GM12878 (cell line): ENCODE measurements around the gene SRPX2. TPM values are rescaled to one million over a fixed set of nuclear protein-coding genes. Genes with fewer than 3 reads are reported as not detected.

Experiments used
- ATAC-seq: fragments of 200-7000 bp; cut with Tn5 transposase; 3 replicates; pipeline ENCODE4 v1.9.1; 2020; ENCODE audit warnings: mild to moderate bottlenecking, moderate library complexity
- BruUV-seq: library from RNA; stranded (reverse); fragments of 400-500 nt; replicated peaks from 2 replicates; lab custom pipeline; 2021; lab: Mats Ljungman, UMichigan
- CTCF ChIA-PET: fragments of 300-600 bp; sonication (Branson Sonifier 250); formaldehyde crosslinking; extraction: SDS; loops from one replicate; lab custom pipeline; 2021; ENCODE audit warnings: inconsistent platforms; lab: Yijun Ruan, JAX
- POLR2A ChIA-PET: fragments of 350-600 bp; formaldehyde crosslinking; extraction: SDS; loops from one replicate; lab custom pipeline; 2021; ENCODE audit warnings: inconsistent platforms; lab: Charles Lee
- RAD21 ChIA-PET: fragments of 300-600 bp; sonication (Branson Sonifier 250); formaldehyde crosslinking; loops from one replicate; lab custom pipeline; 2023; ENCODE audit warnings: antibody characterized with exemption; ENCODE audit not compliant: unreplicated experiment; lab: Charles Lee
- SMC1A ChIA-PET: fragments of 300-600 bp; sonication (Branson Sonifier 250); formaldehyde crosslinking; loops from one replicate; lab custom pipeline; 2023; ENCODE audit not compliant: unreplicated experiment, uncharacterized antibody; lab: Charles Lee
- DNase-seq: peaks from one replicate; pipeline ENCODE4 v3.0.0-alpha.2; 2011; ENCODE audit warnings: low read depth, low spot score
- FAIRE-seq: peaks from 3 replicates; lab custom pipeline; 2011; peaks lifted over from hg19 to GRCh38; lab: Jason Lieb, UNC
- H2AFZ ChIP-seq: 2 replicates; pipeline ENCODE4 v1.6.0; 2011; ENCODE audit warnings: low read depth, low read length, control low read depth; ENCODE audit not compliant: control insufficient read depth
- H3K27ac ChIP-seq: 2 replicates; pipeline ENCODE4 v1.5.1; 2011; ENCODE audit warnings: control low read depth; ENCODE audit not compliant: control insufficient read depth, insufficient read depth
- H3K27me3 ChIP-seq, 2 experiments: replicated peaks in 1 of 2; 2 replicates each; pipeline versions ENCODE4 v1.6.0 to v1.6.1; 2011; ENCODE audit warnings: low read length in 1 of 2; ENCODE audit not compliant: control insufficient read depth in 2 of 2, insufficient read depth in 2 of 2
- H3K36me3 ChIP-seq, 2 experiments: 2 replicates each; pipeline ENCODE4 v1.5.1; 2011; ENCODE audit warnings: low read length in 1 of 2; ENCODE audit not compliant: control insufficient read depth in 2 of 2, insufficient read depth in 2 of 2
- H3K4me1 ChIP-seq: 2 replicates; pipeline ENCODE4 v1.6.1; 2011; ENCODE audit warnings: mild to moderate bottlenecking, low read length, moderate library complexity, mixed read lengths; ENCODE audit not compliant: control insufficient read depth, insufficient read depth
- H3K4me2 ChIP-seq: 2 replicates; pipeline ENCODE4 v1.6.0; 2011; ENCODE audit warnings: control low read depth; ENCODE audit not compliant: control insufficient read depth, insufficient read depth
- H3K4me3 ChIP-seq: fragments of 200-600 bp; sonication (generic); 2 replicates; pipeline ENCODE4 v1.5.1; 2016
- H3K79me2 ChIP-seq: 2 replicates; pipeline ENCODE4 v1.6.0; 2011; ENCODE audit warnings: low read length; ENCODE audit not compliant: control insufficient read depth, insufficient read depth
- H3K9ac ChIP-seq: 2 replicates; pipeline ENCODE4 v1.8.0; 2011; ENCODE audit warnings: low read length, control low read depth, mixed read lengths; ENCODE audit not compliant: control insufficient read depth, insufficient read depth
- H3K9me3 ChIP-seq: replicated peaks from 3 replicates; pipeline ENCODE4 v1.5.1; 2011; ENCODE audit warnings: mild to moderate bottlenecking, low read length; ENCODE audit not compliant: control insufficient read depth, insufficient read depth
- H4K20me1 ChIP-seq: 2 replicates; pipeline ENCODE4 v1.6.0; 2011; ENCODE audit not compliant: control insufficient read depth, insufficient read depth
- CUX1 ChIP-seq: IDR thresholded peaks from 2 replicates; pipeline ENCODE4 v1.6.1; 2012; ENCODE audit warnings: improper control_type of control experiment, low read depth, low read length; ENCODE audit not compliant: insufficient replicate concordance
- E4F1 ChIP-seq: fragments of 450-650 bp; IDR thresholded peaks from 2 replicates; pipeline ENCODE4 v1.6.1; 2018; ENCODE audit warnings: borderline replicate concordance, mild to moderate bottlenecking; ENCODE audit not compliant: partially characterized antibody
- YY1 ChIP-seq: IDR thresholded peaks from 2 replicates; pipeline ENCODE4 v1.6.1; 2011; ENCODE audit warnings: low read depth, mild to moderate bottlenecking, low read length
- WGBS: methylation state at CpG from one replicate; pipeline ENCODE4 v1.1.6; 2016; ENCODE audit warnings: low lambda C conversion rate; ENCODE audit not compliant: insufficient replicate concordance, insufficient coverage; ENCODE audit errors: missing lambda C conversion rate; 5-methylcytosine and 5-hydroxymethylcytosine counted together
- in situ Hi-C: fragments of 300-500 bp; cut with MboI; formaldehyde crosslinking; loops from 9 replicates; pipeline ENCODE4 v1.14.3; 2018; ENCODE audit warnings: mixed read lengths
- intact Hi-C: fragments of 100-400 bp; cut with micrococcal nuclease; formaldehyde crosslinking; loops from one replicate; pipeline ENCODE4 v1.14.2; 2022; ENCODE audit not compliant: unreplicated experiment
- polyA plus RNA-seq, 11 experiments: library from polyadenylated mRNA; depleted of rRNA in 4 of 11; unstranded in 6 of 11; stranded (reverse) in 5 of 11; fragments of >200 nt; fragmentation: Nextera tagmentation in 4 of 11; fragmentation: Illumina TruSeq in 1 of 11; extraction: Ambion mirVana in 4 of 11; extraction: Trizol in 1 of 11; gene quantifications; 1 replicate in 1 of 11; 2 replicates in 10 of 11; pipeline versions ENCODE4 v1.2.1 to v1.2.3, GENCODE V29; 2011 to 2016; ENCODE audit warnings: inconsistent platforms in 2 of 11, missing spikeins in 2 of 11, low read depth in 1 of 11
- total RNA-seq, 4 experiments: library from RNA; depleted of rRNA in 3 of 4; stranded (reverse); fragments of >200 nt in 3 of 4; fragmentation: Illumina TruSeq in 1 of 4; extraction: Trizol in 1 of 4; gene quantifications; 2 replicates each; pipeline versions ENCODE4 v1.2.1 to v1.2.3, GENCODE V29; 2013 to 2021

The SRPX2 gene
- total and polyA plus RNA-seq, 10 of the 15 experiments (the other 5 are each of a cell fraction or from before 2014, with no cell fraction given) = not detected

GRCh38 chrX:100680756-100681155 is 36.8 kb downstream of the SRPX2 start:
- in situ Hi-C loops (no loop called here), intact Hi-C loops (no loop called here)
- no peak overlapping the region for H3K9ac ChIP-seq
- no peak overlapping the region for H3K4me2 ChIP-seq
- H3K79me2 ChIP-seq = no peaks in the 10 kb centered on the region
- FAIRE-seq = no peak
- ChIA-PET RAD21 (interaction anchor here (2.1 kb wide), 1 partner anchor 88 kb away, joined by 6 read pairs; no protein-coding TSS in a partner anchor), SMC1A (interaction anchor here (1.5 kb wide), 1 partner anchor 8 kb away, joined by 3 read pairs; no protein-coding TSS in a partner anchor), POLR2A (no interaction called here), CTCF (interaction anchor here (1.0 to 1.9 kb wide), 3 partner anchors 8 to 88 kb away, joined by 3 to 7 read pairs (median 7); no protein-coding TSS in a partner anchor)
- no peaks in the 10 kb centered on the region; a peak in 1 of 4 replicates for H3K27me3 ChIP-seq
- BruUV-seq = no TSS peak
- H2AFZ ChIP-seq = no peak overlapping the region
- H3K4me3 ChIP-seq = no peak overlapping the region
- H3K9me3 ChIP-seq = no peaks in the 10 kb centered on the region
- WGBS = 44% methylated on average over 2 of the region's 2 CpGs
- H3K4me1 ChIP-seq = no peaks in the 10 kb centered on the region
- no peak for ATAC-seq
- no peak overlapping the region for H3K27ac ChIP-seq
- no peak for TF ChIP-seq YY1
- TF ChIP-seq E4F1 = no peak
- TF ChIP-seq CUX1 = no peak
- DNase-seq = no peak
- no peaks in the 10 kb centered on the region for H4K20me1 ChIP-seq
- no peaks in the 10 kb centered on the region for H3K36me3 ChIP-seq
